Smooth muscle cell of the coronary artery (primary cell): ENCODE data around the gene OR5K1. TPM values are rescaled to one million over a fixed set of nuclear protein-coding genes. Genes with fewer than 3 reads are reported as not detected.

Experiments
- total RNA-seq: library from RNA; depleted of rRNA; stranded (reverse); fragments of >200 nt; gene quantifications from 2 replicates; pipeline ENCODE4 v1.2.3, GENCODE V29; 2014; ENCODE audit warnings: low replicate concordance

OR5K1 gene
- not detected in 2 replicates for total RNA-seq

DNA sequence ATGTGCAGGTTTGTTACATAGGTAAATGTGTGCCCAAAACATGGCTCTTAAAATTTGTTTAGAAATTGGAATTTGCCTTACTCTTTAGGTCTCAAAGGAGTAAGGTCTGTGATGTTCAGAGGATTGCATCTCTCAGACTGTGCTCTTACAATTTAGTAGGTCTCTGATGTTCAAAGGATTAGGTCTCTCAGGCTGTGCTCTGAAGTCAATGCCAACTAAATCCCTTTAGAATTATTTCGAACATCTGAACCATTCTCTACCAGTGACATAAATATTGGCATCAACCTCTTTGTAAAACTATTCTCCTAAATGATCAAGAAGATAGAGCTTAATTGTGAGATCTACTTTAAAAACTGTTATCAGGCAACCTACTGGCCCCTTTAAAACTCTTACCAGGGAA lies at the start of gene OR5K1:
Gene OR5K1, plus strand, starts transcription at position 301 of the 400 bp plus-strand sequence. CDS start 6,376 bp downstream, outside the sequence.

GRCh38 chr3:98497381-98497780 lies 34.4 kb downstream of the OR5K1 start, which contains the start of gene OR5K2:
OR5K2 (plus strand) TSS chr3:98497681; CDS start chr3:98497681, 0 bp downstream.

Other genes starting within 250 kb of the OR5K1 start
- gene OR5H6, start 199.0 kb upstream of the OR5K1 start, total RNA-seq: not detected in 2 replicates
- gene OR5H2, start 180.7 kb upstream of the OR5K1 start, total RNA-seq: not detected in 2 replicates
- gene OR5K4, start 109.3 kb upstream of the OR5K1 start, total RNA-seq: not detected in 2 replicates
- gene OR5K3, start 72.5 kb upstream of the OR5K1 start, total RNA-seq: not detected in 2 replicates
- gene OR5K2, start 34.5 kb downstream of the OR5K1 start, total RNA-seq: not detected in 2 replicates
- gene CLDND1, start 59.7 kb downstream of the OR5K1 start, total RNA-seq: 56.7 and 59.7 TPM in 2 replicates
- gene GPR15, start 68.8 kb downstream of the OR5K1 start, total RNA-seq: not detected in 2 replicates
- 14.7 and 18.7 TPM in 2 replicates for gene CPOX, start 130.4 kb downstream of the OR5K1 start, total RNA-seq